ENCODE results near the gene CNTNAP2. TPM values are rescaled to one million over a fixed set of nuclear protein-coding genes. Genes with fewer than 3 reads are reported as not detected.

The CNTNAP2 gene
- total and polyA plus RNA-seq, 2 experiments from 2014 or later, result not detected

DNA sequence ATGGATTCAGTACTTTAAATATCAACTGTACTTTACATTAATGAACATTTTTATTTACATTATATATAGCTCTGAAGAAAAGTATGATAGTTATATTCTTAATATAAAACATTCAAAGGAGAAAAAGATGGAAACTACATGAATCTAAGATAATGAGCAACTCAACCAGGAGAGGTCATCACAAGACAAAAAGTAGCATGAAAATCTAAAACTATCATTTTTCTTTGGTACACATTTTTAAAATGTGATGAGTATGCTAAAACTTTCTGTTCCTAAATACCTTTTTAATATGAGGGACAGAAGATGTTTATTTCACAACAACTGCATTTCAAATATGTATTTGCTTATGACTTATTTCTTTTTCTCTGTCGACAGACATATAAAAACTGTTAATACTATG is 2.4 kb downstream of the CNTNAP2 start:
- no peak for DNase-seq
- Histone ChIP-seq H3K27ac (no peak overlapping the region), H3F3A (ENCODE audit: insufficient read depth) (no peaks in the 10 kb centered on the region), H3K36me3 (ENCODE audit: low read depth) (no peaks in the 10 kb centered on the region), H3K27me3 (replicated peaks; ENCODE audit: insufficient read depth) (peaks cover 9% of the 10 kb centered on the region; the same call in 1 of the 2 replicates), H3K9me3 (ENCODE audit: low read depth) (no peaks in the 10 kb centered on the region), H3K9me2 (ENCODE audit: insufficient read depth) (no peaks in the 10 kb centered on the region), H3K79me2 (ENCODE audit: insufficient read depth) (no peaks in the 10 kb centered on the region), H4K20me1 (ENCODE audit: insufficient read depth) (no peaks in the 10 kb centered on the region), H3K4me3 (no peak overlapping the region), H3K4me1 (ENCODE audit: insufficient read depth) (no peaks in the 10 kb centered on the region), H3K4me2 (ENCODE audit: unreplicated experiment) (no peak overlapping the region), H3K9ac (no peak overlapping the region), H2AFZ (no peak overlapping the region)
- TF ChIP-seq EZH2 (IDR thresholded peaks at IDR 0.05; ENCODE audit: insufficient read depth, poor library complexity, severe bottlenecking) (no peak), EZH2phosphoT487 (IDR thresholded peaks at IDR 0.05; ENCODE audit: insufficient read depth, low read depth) (no peak)
- 9 to 19% methylated on average over 1 of the region's 1 CpG for WGBS, 2 experiments (ENCODE audit: low coverage in 1 of 2, low lambda C conversion rate in 2 of 2, missing lambda C conversion rate in 2 of 2)
- in situ Hi-C loops (cut with MboI), result no loop called here

DNA sequence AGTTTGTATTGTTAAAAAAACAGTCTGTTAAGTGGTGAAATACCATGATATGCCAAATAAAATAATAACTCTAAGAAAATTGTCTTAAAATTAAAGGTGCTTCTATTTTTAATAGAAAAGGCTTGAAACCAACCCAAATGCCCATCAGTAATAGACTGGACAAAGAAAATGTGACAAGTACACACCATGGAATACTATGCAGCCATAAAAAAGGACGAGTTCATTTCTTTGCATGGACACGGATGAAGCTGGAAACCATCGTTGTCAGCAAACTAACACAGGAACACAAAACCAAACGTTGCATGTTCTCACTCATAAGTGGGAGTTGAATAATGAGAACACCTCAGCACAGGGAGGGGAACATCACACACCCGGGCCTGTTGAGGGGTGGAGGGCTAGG is 7.1 kb downstream of the CNTNAP2 start:
- in situ Hi-C loops (cut with MboI), result no loop called here
- no peaks in the 10 kb centered on the region for H3K4me1 ChIP-seq (ENCODE audit: insufficient read depth)

DNA sequence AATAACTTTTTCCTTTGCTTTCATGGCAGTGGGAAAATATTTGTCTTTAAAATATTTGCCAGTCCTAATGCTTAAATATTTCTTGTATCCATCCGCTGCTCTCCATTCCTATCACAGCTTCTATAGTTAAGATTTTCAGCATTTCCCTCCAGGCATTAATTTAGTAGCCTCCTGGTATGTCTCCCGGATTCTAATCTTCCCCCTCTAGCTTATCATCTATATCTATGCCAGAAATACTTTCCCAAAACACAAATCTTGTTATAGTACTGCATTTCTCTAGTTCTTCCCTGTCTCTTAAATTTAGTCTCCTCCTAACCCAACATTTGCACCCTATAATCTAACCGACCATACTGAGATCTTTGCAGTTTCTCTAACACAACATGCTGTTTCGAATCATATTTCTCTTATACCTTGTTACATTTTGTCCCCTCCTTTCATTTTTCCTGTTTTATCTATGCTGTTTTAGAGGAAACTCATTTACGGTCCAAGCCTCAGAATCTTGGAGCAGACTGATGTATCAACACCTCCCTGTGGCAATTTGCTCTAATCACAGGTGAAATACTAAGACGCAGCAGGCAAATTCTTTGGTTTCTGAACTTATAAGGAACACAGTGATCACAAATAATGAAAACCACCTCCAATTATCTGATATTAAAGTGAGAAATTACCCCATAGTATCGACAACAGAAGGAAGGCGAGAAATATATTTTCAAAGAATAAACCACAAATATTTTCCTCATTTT is 10.3 kb downstream of the CNTNAP2 start:
- no peak for TF ChIP-seq EZH2 (IDR thresholded peaks at IDR 0.05; ENCODE audit: insufficient read depth, poor library complexity, severe bottlenecking)
- no peak for TF ChIP-seq EZH2phosphoT487 (IDR thresholded peaks at IDR 0.05; ENCODE audit: insufficient read depth, low read depth)
- Histone ChIP-seq H3K27me3 (replicated peaks; ENCODE audit: insufficient read depth) (no peaks in the 10 kb centered on the region), H3K4me2 (ENCODE audit: unreplicated experiment) (no peak overlapping the region), H3K9me3 (ENCODE audit: low read depth) (no peaks in the 10 kb centered on the region), H2AFZ (no peak overlapping the region), H3K4me3 (no peak overlapping the region), H3K27ac (no peak overlapping the region), H3F3A (ENCODE audit: insufficient read depth) (no peaks in the 10 kb centered on the region), H3K79me2 (ENCODE audit: insufficient read depth) (no peaks in the 10 kb centered on the region), H3K4me1 (ENCODE audit: insufficient read depth) (no peaks in the 10 kb centered on the region), H3K36me3 (ENCODE audit: low read depth) (no peaks in the 10 kb centered on the region), H4K20me1 (ENCODE audit: insufficient read depth) (no peaks in the 10 kb centered on the region), H3K9ac (no peak overlapping the region), H3K9me2 (ENCODE audit: insufficient read depth) (no peaks in the 10 kb centered on the region)
- no peak for DNase-seq
- 20 to 25% methylated on average over 8 of the region's 8 CpGs for whole genome bisulfite sequencing, 2 experiments (ENCODE audit: low coverage in 1 of 2, low lambda C conversion rate in 2 of 2, missing lambda C conversion rate in 2 of 2)
- in situ Hi-C loops (cut with MboI), result no loop called here

More for the DNA sequence above, 7.1 kb downstream of the CNTNAP2 start:
- H3K4me2 ChIP-seq (ENCODE audit: unreplicated experiment), result no peak overlapping the region
- no peaks in the 10 kb centered on the region for H4K20me1 ChIP-seq (ENCODE audit: insufficient read depth)
- H3K9ac ChIP-seq, result no peak overlapping the region
- H3K36me3 ChIP-seq (ENCODE audit: low read depth), result no peaks in the 10 kb centered on the region
- no peaks in the 10 kb centered on the region for H3K27me3 ChIP-seq (replicated peaks; ENCODE audit: insufficient read depth)
- no peak overlapping the region for H3K27ac ChIP-seq
- no peak for DNase-seq
- H3K9me2 ChIP-seq (ENCODE audit: insufficient read depth), result no peaks in the 10 kb centered on the region
- H3K9me3 ChIP-seq (ENCODE audit: low read depth), result no peaks in the 10 kb centered on the region
- 9 to 18% methylated on average over 5 of the region's 5 CpGs for WGBS, 2 experiments (ENCODE audit: low coverage in 1 of 2, low lambda C conversion rate in 2 of 2, missing lambda C conversion rate in 2 of 2)
- no peak overlapping the region for H3K4me3 ChIP-seq
- H3F3A ChIP-seq (ENCODE audit: insufficient read depth), result no peaks in the 10 kb centered on the region
- H2AFZ ChIP-seq, result no peak overlapping the region
- TF ChIP-seq EZH2 (IDR thresholded peaks at IDR 0.05; ENCODE audit: insufficient read depth, poor library complexity, severe bottlenecking), result no peak
- no peak for TF ChIP-seq EZH2phosphoT487 (IDR thresholded peaks at IDR 0.05; ENCODE audit: insufficient read depth, low read depth)
- H3K79me2 ChIP-seq (ENCODE audit: insufficient read depth), result no peaks in the 10 kb centered on the region

DNA sequence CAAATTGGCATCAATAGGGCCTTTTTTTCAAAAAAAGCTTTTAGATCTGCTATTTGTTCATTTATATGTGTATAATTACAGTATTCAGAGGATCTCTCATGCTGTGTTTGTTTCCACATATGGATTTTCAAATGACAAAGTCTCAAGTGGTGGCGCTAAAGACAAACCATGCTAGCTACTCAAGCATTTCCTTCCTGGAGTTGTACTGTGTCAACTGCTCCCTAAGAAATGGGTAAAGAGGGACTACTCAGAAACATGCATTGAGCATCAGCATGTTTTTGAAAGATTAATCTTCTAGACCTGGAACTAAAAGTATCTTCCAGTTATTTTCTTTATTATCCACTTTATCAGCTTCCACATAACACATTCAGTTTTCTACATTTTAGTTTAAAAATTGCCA is 12.7 kb downstream of the CNTNAP2 start:
- no peaks in the 10 kb centered on the region for H3K36me3 ChIP-seq (ENCODE audit: low read depth)
- H3K27me3 ChIP-seq (replicated peaks; ENCODE audit: insufficient read depth), result no peaks in the 10 kb centered on the region
- DNase-seq, result no peak
- no peak overlapping the region for H3K4me3 ChIP-seq
- no peaks in the 10 kb centered on the region for H3K9me3 ChIP-seq (ENCODE audit: low read depth)
- TF ChIP-seq EZH2phosphoT487 (IDR thresholded peaks at IDR 0.05; ENCODE audit: insufficient read depth, low read depth) (no peak), EZH2 (IDR thresholded peaks at IDR 0.05; ENCODE audit: insufficient read depth, poor library complexity, severe bottlenecking) (no peak)
- no peaks in the 10 kb centered on the region for H3K4me1 ChIP-seq (ENCODE audit: insufficient read depth)
- H4K20me1 ChIP-seq (ENCODE audit: insufficient read depth), result no peaks in the 10 kb centered on the region
- H3K79me2 ChIP-seq (ENCODE audit: insufficient read depth), result no peaks in the 10 kb centered on the region
- no peak overlapping the region for H2AFZ ChIP-seq
- H3K9ac ChIP-seq, result no peak overlapping the region
- no peaks in the 10 kb centered on the region for H3F3A ChIP-seq (ENCODE audit: insufficient read depth)
- no peaks in the 10 kb centered on the region for H3K9me2 ChIP-seq (ENCODE audit: insufficient read depth)
- in situ Hi-C loops (cut with MboI), result no loop called here
- no peak overlapping the region for H3K27ac ChIP-seq
- 56 to 63% methylated on average over 1 of the region's 1 CpG for WGBS, 2 experiments (ENCODE audit: low coverage in 1 of 2, low lambda C conversion rate in 2 of 2, missing lambda C conversion rate in 2 of 2)
- H3K4me2 ChIP-seq (ENCODE audit: unreplicated experiment), result no peak overlapping the region

Data from GM23248 (cell line).